IMR-90 (cell line): Measurements from ENCODE around the gene DPYD. TPM values are rescaled to one million over a fixed set of nuclear protein-coding genes. Genes with fewer than 3 reads are reported as not detected.

Experiments used
- ATAC-seq: fragments of 200-7000 bp; cut with Tn5 transposase; 2 replicates; pipeline ENCODE4 v1.9.1; 2020; ENCODE audit warnings: low read depth, mild to moderate bottlenecking, moderate library complexity
- BruUV-seq: library from RNA; stranded (reverse); fragments of 400-500 nt; replicated peaks from 2 replicates; lab custom pipeline; 2021; lab: Mats Ljungman, UMichigan
- CTCF ChIA-PET: fragments of 300-600 bp; formaldehyde crosslinking; extraction: SDS; loops from one replicate; lab custom pipeline; 2021; ENCODE audit warnings: antibody characterized with exemption; lab: Yijun Ruan, JAX
- POLR2A ChIA-PET: fragments of 300-600 bp; sonication (Branson Sonifier 250); formaldehyde crosslinking; loops from one replicate; lab custom pipeline; 2022; ENCODE audit warnings: antibody characterized with exemption; ENCODE audit not compliant: unreplicated experiment; lab: Charles Lee
- DNase-seq: peaks from one replicate; pipeline ENCODE4 v3.0.0; 2013
- H2AFZ ChIP-seq: replicated peaks from 2 replicates; pipeline ENCODE3; 2013; ENCODE audit warnings: low read length, mild to moderate bottlenecking; ENCODE audit not compliant: poor library complexity
- H2AK5ac ChIP-seq: 2 replicates; pipeline ENCODE4 v1.6.1; 2013; ENCODE audit warnings: low read depth, low read length, inconsistent platforms
- H2AK9ac ChIP-seq: replicated peaks from 2 replicates; pipeline ENCODE3; 2013; ENCODE audit warnings: mild to moderate bottlenecking, low read depth, low read length, moderate library complexity; ENCODE audit not compliant: poor library complexity
- H2BK120ac ChIP-seq: 2 replicates; pipeline ENCODE4 v1.6.1; 2013; ENCODE audit warnings: low read depth, low read length, inconsistent platforms
- H2BK15ac ChIP-seq: 3 replicates; pipeline ENCODE4 v1.6.1; 2013; ENCODE audit warnings: low read depth, low read length, inconsistent platforms
- H2BK20ac ChIP-seq: 2 replicates; pipeline ENCODE4 v1.6.1; 2013; ENCODE audit warnings: low read depth, mild to moderate bottlenecking, inconsistent platforms, low read length, moderate library complexity
- H2BK5ac ChIP-seq: 2 replicates; pipeline ENCODE4 v1.6.1; 2013; ENCODE audit warnings: mild to moderate bottlenecking, low read depth, low read length, inconsistent platforms; ENCODE audit not compliant: poor library complexity, severe bottlenecking
- H3K14ac ChIP-seq: replicated peaks from 2 replicates; pipeline ENCODE4 v1.6.1; 2013; ENCODE audit warnings: low read depth, low read length, inconsistent platforms
- H3K18ac ChIP-seq: 2 replicates; pipeline ENCODE4 v1.6.1; 2013; ENCODE audit warnings: low read depth, low read length, control low read depth
- H3K23ac ChIP-seq: 2 replicates; pipeline ENCODE4 v1.6.1; 2013; ENCODE audit warnings: low read depth, low read length, inconsistent platforms
- H3K27ac ChIP-seq: 2 replicates; pipeline ENCODE4 v1.5.1; 2013; ENCODE audit warnings: mild to moderate bottlenecking, control low read depth, low read length; ENCODE audit not compliant: insufficient read depth
- H3K27me3 ChIP-seq: 2 replicates; pipeline ENCODE4 v1.6.1; 2013; ENCODE audit warnings: low read length; ENCODE audit not compliant: control insufficient read depth, insufficient read depth
- H3K36me3 ChIP-seq: 2 replicates; pipeline ENCODE4 v1.6.1; 2013; ENCODE audit warnings: low read length, mixed read lengths; ENCODE audit not compliant: control insufficient read depth, insufficient read depth
- H3K4ac ChIP-seq: 2 replicates; pipeline ENCODE4 v1.6.1; 2013; ENCODE audit warnings: low read depth, low read length, inconsistent platforms
- H3K4me1 ChIP-seq: 2 replicates; pipeline ENCODE4 v1.6.1; 2013; ENCODE audit warnings: low read length, mixed read lengths; ENCODE audit not compliant: control insufficient read depth, insufficient read depth
- H3K4me2 ChIP-seq: 2 replicates; pipeline ENCODE4 v1.6.1; 2013; ENCODE audit warnings: low read depth, mild to moderate bottlenecking, control low read depth, low read length, moderate library complexity
- H3K4me3 ChIP-seq: 2 replicates; pipeline ENCODE4 v1.5.1; 2013; ENCODE audit warnings: low read depth, mild to moderate bottlenecking, control low read depth, low read length, moderate library complexity; ENCODE audit not compliant: insufficient read depth
- H3K56ac ChIP-seq: 2 replicates; pipeline ENCODE4 v1.6.1; 2013; ENCODE audit warnings: low read length, inconsistent platforms; ENCODE audit not compliant: insufficient read depth; ENCODE audit errors: extremely low read depth
- H3K79me1 ChIP-seq, 2 experiments: 2 replicates each; pipeline ENCODE4 v1.6.1; 2013; ENCODE audit warnings: low read length in 2 of 2, inconsistent platforms in 1 of 2, low read depth in 1 of 2
- H3K9ac ChIP-seq: 2 replicates; pipeline ENCODE4 v1.6.1; 2013; ENCODE audit warnings: low read depth, low read length, control low read depth
- H3K9me1 ChIP-seq: 2 replicates; pipeline ENCODE4 v1.6.1; 2013; ENCODE audit warnings: low read length, inconsistent platforms; ENCODE audit not compliant: insufficient read depth
- H3K9me3 ChIP-seq: 2 replicates; pipeline ENCODE4 v1.6.1; 2013; ENCODE audit warnings: low read length; ENCODE audit not compliant: control insufficient read depth, insufficient read depth
- H4K20me1 ChIP-seq: 2 replicates; pipeline ENCODE4 v1.6.1; 2013; ENCODE audit warnings: low read length, inconsistent platforms; ENCODE audit not compliant: insufficient read depth
- H4K5ac ChIP-seq: 2 replicates; pipeline ENCODE4 v1.6.1; 2013; ENCODE audit warnings: mild to moderate bottlenecking, low read depth, low read length, control low read depth
- H4K8ac ChIP-seq, 2 experiments: 2 replicates each; pipeline ENCODE4 v1.6.1; 2013; ENCODE audit warnings: low read depth in 2 of 2, low read length in 2 of 2, control low read depth in 1 of 2, inconsistent platforms in 1 of 2
- H4K91ac ChIP-seq: 2 replicates; pipeline ENCODE4 v1.6.1; 2013; ENCODE audit warnings: low read depth, low read length, inconsistent platforms; ENCODE audit not compliant: insufficient read depth
- RAD21 ChIP-seq: IDR thresholded peaks from 2 replicates; pipeline ENCODE4 v1.6.1; 2012; ENCODE audit warnings: low read length, improper control_type of control experiment
- SMC3 ChIP-seq: fragments of 150-350 bp; IDR thresholded peaks from 2 replicates; pipeline ENCODE4 v1.6.1; 2016; ENCODE audit warnings: low read depth, mild to moderate bottlenecking, antibody characterized with exemption, low read length, moderate library complexity
- WGBS, 2 experiments: methylation state at CpG; one replicate each; pipeline versions ENCODE4 v1.1.5 to v1.1.7; 2013; ENCODE audit warnings: missing lambda C conversion rate in 2 of 2; ENCODE audit not compliant: insufficient read length in 1 of 2; ENCODE audit errors: extremely low coverage in 2 of 2; 5-methylcytosine and 5-hydroxymethylcytosine counted together
- dilution Hi-C: fragments of 300-500 bp; cut with HindIII; formaldehyde crosslinking; loops from one replicate; pipeline ENCODE4 v1.14.3; 2018; ENCODE audit warnings: low sequenced_read_pairs; ENCODE audit not compliant: unreplicated experiment
- in situ Hi-C: fragments of 300-500 bp; cut with MboI; formaldehyde crosslinking; loops from 3 replicates; pipeline ENCODE4 v1.14.3; 2019; ENCODE audit warnings: low sequenced_read_pairs, inconsistent platforms, mixed read lengths
- intact Hi-C: fragments of 100-400 bp; cut with micrococcal nuclease; formaldehyde crosslinking; loops from 2 replicates; pipeline ENCODE4 v1.10.0; 2022
- polyA plus RNA-seq, 3 experiments: library from polyadenylated mRNA; depleted of rRNA; stranded (reverse); fragments of >200 nt; gene quantifications; 2 replicates each; pipeline ENCODE4 v1.2.3, GENCODE V29; 2012; ENCODE audit warnings: low replicate concordance in 1 of 3
- total RNA-seq: library from RNA; depleted of rRNA; stranded (reverse); fragments of >200 nt; gene quantifications from 2 replicates; pipeline ENCODE4 v1.2.3, GENCODE V29; 2012

Gene DPYD
- total and polyA plus RNA-seq, 2 of the 4 experiments (the other 2 are of a cell fraction): 9.3 to 47.3 TPM

DNA sequence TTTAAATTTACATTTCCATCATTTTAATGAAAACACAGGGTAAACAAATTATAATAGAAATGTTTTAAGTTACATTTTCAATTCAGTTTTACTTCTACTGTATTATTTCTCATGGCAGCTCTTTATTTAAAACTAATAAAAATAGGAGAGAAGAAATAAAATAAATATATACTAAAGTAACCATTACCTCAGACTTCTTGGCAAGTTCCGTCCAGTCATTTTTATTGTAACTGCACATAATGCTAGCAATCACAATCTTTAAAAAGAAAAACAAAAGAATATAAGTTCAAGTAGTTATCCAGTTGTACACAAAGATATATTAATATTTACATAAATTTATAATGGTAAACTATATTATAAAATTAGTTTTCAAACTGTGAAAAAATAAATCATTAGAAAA lies 538.6 kb downstream of the DPYD start:
- Histone ChIP-seq H3K79me1 (peaks cover 0 to 5% of the 10 kb centered on the region in 2 experiments; a peak in 1 of 4 replicates), H3K36me3 (no peaks in the 10 kb centered on the region), H3K4me3 (no peak overlapping the region), H3K18ac (no peak overlapping the region), H3K27me3 (no peaks in the 10 kb centered on the region), H2AK9ac (no peak overlapping the region), H4K5ac (no peak overlapping the region), H2AK5ac (no peak overlapping the region), H2BK120ac (no peak overlapping the region), H3K9me3 (no peaks in the 10 kb centered on the region), H3K4me2 (no peak overlapping the region), H4K8ac (no peak overlapping the region), H4K20me1 (no peaks in the 10 kb centered on the region), H4K91ac (no peak overlapping the region), H2BK20ac (no peak overlapping the region), H2BK15ac (no peak overlapping the region), H3K4me1 (peaks cover 22% of the 10 kb centered on the region), H3K9ac (no peak overlapping the region), H3K9me1 (peaks cover 11% of the 10 kb centered on the region), H2BK5ac (no peak overlapping the region), H3K27ac (no peak overlapping the region), H3K14ac (no peak overlapping the region), H3K56ac (no peak overlapping the region), H3K23ac (no peak overlapping the region), H2AFZ (no peak overlapping the region), H3K4ac (no peak overlapping the region)
- intact Hi-C loops: loop anchor here (5.0 to 10.0 kb wide), 2 partner anchors 135 to 187 kb away; no protein-coding TSS in a partner anchor
- ChIA-PET CTCF (no interaction called here), POLR2A (no interaction called here)
- no TSS peak for BruUV-seq
- dilution Hi-C loops: no loop called here
- whole genome bisulfite sequencing, 2 experiments: no CpG with 5 or more reads among the region's 1 CpG
- TF ChIP-seq SMC3: no peak
- TF ChIP-seq RAD21: no peak
- ATAC-seq (no peak), DNase-seq (no peak)
- in situ Hi-C loops: no loop called here
